Embryonic facial prominence (tissue), 1 donor: ENCODE results near the gene BTBD2.

Experiments used
- DNase-seq: peaks from one replicate; pipeline ENCODE4 v3.0.0-alpha.2; 2016; ENCODE audit errors: extremely low spot score

BTBD2 gene

DNA sequence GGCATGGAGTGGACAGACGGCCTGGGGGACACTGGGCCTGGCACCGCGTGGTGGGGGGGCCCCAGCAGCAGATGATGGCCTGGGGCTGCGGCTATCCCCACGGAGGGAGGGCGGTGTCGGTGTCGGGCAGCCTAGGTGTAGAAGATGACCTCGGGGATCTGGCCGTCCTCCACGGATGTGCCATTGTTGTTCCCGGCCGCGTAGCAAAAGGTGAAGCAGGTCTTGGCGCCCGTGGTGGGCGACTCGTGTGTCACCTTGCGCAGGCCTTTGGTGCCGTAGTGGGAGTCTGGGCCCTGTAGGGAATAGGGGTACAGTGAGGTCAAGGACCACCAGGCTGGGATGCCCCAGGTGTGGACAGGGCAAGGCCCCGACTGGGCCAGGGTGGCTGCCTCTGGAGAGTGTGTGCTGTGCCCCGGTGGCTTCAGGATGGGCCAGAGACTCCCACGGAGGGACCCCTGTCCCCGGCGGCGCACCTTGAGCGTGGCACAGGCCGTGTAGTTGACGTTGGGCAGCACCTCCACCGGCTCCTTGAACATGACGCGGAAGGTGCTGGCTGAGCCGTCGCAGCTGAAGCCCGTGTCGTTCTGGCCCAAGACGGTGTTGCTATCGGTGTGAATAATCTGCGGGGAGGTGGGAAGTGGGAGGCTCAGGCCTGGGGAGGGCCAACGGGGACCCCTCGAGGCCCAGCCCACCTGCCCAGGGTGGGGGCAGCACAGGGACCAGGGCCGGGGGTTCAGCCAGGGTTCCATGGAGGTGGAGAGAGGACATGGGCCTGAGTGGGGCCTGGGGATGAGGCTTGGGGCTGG lies 29.0 kb downstream of the BTBD2 start:
- no peak for DNase-seq

DNA sequence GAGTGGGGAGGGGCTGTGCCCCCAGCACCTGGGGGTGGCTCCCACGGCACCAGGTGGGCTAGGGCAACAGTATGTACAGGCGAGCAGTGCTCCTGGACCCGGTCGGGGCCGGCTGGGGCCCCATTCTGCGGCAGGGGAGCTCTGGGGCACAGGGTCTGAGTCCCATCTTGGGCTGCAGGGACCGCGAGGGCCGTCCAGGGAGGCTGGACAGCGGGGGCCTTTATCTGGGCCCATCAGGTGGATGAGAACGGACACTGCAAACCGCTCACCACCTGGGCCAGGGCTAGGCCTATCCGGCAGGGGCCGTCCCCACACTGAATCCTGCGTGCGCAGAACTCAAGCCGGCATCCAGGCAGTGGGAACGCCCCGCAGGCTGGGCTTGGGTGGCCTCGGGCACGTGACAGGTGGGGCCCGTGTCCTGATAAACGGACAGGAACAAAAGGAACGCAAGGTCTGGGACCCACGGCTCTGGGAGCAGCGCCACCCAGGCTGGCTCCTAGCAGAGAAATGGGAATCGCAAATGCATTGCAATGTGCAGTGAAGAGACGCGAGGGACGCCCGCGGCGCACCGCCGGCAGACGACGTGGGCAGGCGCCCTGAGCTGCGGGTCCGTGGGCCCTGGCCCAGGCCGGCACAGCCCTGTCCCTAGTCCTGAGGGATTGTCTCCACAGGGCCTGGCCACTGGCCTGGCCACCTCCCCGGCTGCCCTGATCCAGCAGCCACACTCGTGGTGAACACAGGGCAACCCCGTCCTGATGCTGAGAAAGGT lies 29.7 kb downstream of the BTBD2 start:
- no peak for DNase-seq

DNA sequence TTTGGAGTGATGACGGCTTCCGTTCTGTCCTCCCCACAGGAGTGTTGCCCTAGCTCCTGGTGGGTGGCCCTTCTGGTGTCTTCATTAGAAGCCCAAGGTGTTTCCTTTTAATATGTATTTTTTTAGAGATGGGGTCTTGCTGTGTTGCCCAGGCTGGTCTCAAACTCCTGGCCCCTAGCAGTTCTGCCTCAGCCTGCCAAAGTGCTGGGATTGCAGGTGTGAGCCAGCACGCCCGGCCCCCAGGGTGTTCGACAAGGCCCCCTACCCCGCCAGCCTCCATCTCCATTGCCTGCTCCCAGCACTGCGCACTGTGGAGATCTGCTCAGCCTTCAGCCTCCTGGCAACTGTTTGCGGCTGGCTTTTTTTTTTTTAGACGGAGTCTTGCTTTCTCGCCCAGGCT lies 31.2 kb downstream of the BTBD2 start:
- DNase-seq: no peak

GRCh38 chr19:1981253-1981652 lies 34.3 kb downstream of the BTBD2 start:
- no peak for DNase-seq

GRCh38 chr19:1980809-1981181 lies 34.7 kb downstream of the BTBD2 start:
- no peak for DNase-seq

DNA sequence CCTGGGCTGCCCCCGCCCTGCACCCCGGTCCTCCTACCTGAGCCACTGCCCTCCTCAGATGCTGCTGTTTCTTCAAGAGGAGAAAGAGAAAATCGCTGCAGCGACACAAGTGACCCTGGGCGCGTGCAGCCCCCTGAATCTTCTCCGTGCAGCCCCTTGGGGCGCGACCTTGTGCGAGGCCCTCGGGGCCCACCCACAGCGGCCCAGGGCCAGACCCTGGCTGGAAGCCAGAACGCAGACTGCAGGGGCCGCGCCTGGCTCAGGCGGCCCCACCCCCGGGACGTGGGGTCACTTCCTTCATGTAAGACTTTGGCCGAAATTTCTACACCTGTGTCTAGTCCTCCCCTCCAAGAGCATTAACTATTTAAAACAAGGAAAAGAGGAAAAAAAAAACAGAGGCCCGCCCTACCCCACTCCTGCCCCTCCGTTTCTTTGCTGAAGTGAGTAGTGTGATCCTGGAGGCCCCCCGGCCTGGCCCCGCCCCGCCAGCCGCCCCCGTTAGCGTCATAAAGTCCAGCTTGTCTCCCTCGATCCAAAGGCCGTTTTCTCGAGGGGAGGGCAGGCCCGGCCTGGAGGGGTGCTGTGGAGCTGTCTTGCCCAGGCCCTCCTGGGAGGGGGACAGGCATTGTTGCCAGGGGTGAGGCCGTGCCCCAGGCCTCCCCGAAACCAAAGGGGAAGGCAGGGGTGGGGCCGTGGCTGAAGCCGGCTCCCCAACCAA lies 35.3 kb downstream of the BTBD2 start:
- no peak for DNase-seq

DNA sequence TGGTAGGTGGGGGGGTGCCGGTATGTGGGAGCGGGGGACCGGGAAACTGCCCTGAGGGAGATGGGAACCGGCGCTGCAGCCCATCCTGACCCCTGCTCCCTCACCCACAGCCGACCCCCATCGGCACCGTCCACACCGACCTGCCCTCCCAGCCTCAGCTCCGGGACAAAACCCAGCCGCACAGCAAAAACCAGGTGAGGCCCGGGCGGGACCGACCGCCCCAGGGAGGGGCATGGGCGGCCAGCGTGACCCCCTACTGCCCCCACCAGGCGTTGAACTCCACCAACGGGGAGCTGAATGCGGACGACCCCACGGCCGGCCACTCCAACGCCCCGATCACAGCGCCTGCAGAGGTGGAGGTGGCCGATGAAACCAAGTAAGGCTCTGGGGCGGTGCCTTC lies 35.9 kb downstream of the BTBD2 start:
- no peak for DNase-seq

- no peak for DNase-seq
These were observed 36.5 kb downstream of the BTBD2 start for GRCh38 chr19:1979017-1979416.

DNA sequence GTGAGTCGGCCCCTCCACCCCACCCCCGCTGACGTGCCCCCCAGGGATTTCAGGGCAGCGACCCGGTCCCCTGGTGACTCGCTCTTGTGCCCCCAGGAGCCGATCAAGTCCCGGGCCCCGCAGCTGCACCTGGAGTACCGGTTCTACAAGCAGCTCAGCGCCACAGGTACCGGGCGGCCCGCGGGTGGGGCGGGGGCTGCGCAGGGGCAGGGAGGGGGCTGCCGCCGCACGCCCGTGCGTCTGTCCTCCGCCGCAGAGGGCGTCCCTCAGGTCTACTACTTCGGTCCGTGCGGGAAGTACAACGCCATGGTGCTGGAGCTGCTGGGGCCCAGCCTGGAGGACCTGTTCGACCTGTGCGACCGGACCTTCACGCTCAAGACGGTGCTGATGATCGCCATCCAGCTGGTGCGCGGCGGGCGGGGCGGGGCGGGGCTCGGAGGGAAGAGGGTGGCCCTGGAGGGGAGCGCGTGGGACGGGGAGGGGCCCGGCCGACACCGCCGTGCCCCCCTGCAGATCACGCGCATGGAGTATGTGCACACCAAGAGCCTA lies 37.1 kb downstream of the BTBD2 start:
- no peak for DNase-seq

GRCh38 chr19:1977120-1977519 lies 38.4 kb downstream of the BTBD2 start:
- no peak for DNase-seq

DNA sequence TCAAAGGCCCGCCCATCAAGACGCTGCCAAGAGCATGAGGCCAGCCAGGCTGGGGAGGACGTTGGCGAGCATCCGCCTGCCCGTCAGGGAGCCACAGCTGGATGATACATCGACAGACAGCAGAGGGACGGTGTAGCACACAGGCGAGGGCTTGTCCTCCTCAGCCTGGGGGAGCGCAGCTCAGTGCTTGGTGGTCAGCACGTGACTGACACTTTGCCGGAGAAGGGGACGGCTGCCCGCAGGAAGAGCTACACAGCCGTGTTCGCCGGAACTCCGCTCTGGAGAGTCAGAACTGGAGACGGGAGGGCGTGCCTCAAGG lies 40.4 kb downstream of the BTBD2 start:
- no peak for DNase-seq

- DNase-seq: no peak
These were observed 40.9 kb downstream of the BTBD2 start for GRCh38 chr19:1974381-1975161.

DNA sequence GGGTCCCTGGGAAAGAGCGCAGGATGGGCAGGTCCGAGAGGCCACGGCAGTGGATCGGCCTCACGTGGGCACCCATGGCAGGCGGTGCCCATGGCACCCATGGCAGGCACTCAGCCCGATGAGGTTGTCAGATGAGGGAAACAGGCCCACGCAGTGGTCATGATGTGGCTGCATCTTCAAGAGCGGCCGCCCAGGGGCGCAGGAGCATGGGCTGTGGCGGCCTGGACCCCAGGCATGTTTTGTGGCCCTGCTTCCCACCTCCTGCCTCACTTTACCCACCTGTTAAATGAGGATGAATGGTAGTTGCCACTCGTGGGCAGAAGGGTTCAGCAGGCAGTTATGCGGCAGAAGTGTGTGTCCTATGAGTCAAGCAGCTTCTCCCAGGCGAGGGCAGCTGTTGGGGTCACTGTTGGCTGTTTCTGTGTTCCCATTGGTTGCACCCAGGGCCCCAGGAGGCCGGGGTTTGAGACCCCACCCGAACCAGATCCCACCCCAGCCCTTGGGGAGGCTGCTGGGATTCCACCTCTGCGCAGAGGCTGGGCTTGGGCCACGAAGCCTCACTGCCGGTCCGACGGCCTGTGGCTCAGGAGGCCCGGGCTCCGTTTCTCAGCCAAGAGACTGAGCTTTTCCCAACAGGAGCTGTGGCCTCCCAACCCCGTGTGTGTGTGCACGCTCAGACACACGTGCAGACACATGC lies 44.6 kb downstream of the BTBD2 start:
- DNase-seq: no peak

DNA sequence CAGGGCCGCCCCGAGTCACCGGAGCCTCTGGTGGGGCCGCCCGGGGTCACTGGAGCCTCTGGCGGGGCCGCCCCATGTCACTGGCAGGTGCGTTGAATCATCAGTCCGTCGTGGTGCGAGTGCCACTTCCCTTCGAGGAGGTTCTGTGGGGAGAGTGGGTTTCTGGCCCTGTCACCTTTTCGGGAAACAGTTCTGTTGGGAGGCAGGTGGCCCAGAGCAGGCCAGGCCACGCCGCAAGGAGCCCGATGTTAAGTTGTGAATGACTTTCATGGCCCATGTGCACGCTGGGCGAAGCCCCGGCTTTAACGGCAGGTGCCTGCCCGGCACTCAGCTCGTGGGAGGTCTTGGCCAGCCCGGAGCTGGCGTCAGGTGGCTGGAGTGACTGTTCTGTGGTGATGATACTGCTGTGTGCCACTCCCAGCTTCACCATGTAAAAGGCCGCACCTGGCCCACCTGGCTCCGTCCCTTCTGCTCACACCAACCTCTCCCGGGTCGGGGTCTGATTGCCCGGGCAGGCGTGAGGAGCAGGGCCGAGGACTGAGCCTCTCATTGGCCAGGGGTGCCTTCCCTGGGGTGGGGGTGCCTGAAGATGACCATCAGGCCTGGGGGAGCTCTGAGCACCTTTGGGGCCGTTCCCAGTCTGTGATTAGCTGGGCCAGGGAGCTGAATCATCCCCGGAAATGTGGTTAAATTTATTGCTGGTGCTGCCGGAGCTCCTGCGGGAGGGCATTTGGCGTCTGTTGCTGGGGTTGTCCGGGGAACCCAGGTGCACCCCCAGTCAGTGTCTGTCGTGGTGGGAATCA lies 45.3 kb downstream of the BTBD2 start:
- DNase-seq: no peak

GRCh38 chr19:1969176-1970002 lies 46.1 kb downstream of the BTBD2 start:
- DNase-seq: no peak

GRCh38 chr19:1968279-1969175 lies 47.0 kb downstream of the BTBD2 start:
- no peak for DNase-seq

GRCh38 chr19:1967087-1967608 lies 48.4 kb downstream of the BTBD2 start:
- no peak for DNase-seq

- DNase-seq: no peak
These were observed 52.8 kb downstream of the BTBD2 start for GRCh38 chr19:1962674-1963073.
